NCI-H2081 treated with DMSO at 0.1 percent for 48 hours (cell line): ENCODE data around the gene MSI2.

Source experiments
- DNase-seq: peaks from one replicate; lab custom pipeline; 2025; lab: John Stamatoyannopoulos, UW

Gene MSI2

GRCh38 chr17:57541049-57541448 lies 284.7 kb downstream of the MSI2 start:
- no peak for DNase-seq

GRCh38 chr17:57541472-57542394 lies 285.4 kb downstream of the MSI2 start:
- no peak for DNase-seq

GRCh38 chr17:57542510-57542909 lies 286.2 kb downstream of the MSI2 start:
- DNase-seq, result no peak

- no peak for DNase-seq
Observed at GRCh38 chr17:57543230-57543629, 286.9 kb downstream of the MSI2 start.

- no peak for DNase-seq
Observed at GRCh38 chr17:57544401-57544800, 288.1 kb downstream of the MSI2 start.

GRCh38 chr17:57544834-57545463 lies 288.6 kb downstream of the MSI2 start:
- no peak for DNase-seq

GRCh38 chr17:57545731-57546342 lies 289.5 kb downstream of the MSI2 start:
- DNase-seq, result no peak

GRCh38 chr17:57548421-57549410 lies 292.4 kb downstream of the MSI2 start:
- no peak for DNase-seq

- DNase-seq, result no peak
Observed at GRCh38 chr17:57549468-57549867, 293.1 kb downstream of the MSI2 start.

- no peak for DNase-seq
Observed at GRCh38 chr17:57550016-57550415, 293.7 kb downstream of the MSI2 start.

- no peak for DNase-seq
Observed at GRCh38 chr17:57550668-57551315, 294.5 kb downstream of the MSI2 start.

GRCh38 chr17:57551321-57552079 lies 295.2 kb downstream of the MSI2 start:
- no peak for DNase-seq

- no peak for DNase-seq
Observed at GRCh38 chr17:57552114-57552624, 295.8 kb downstream of the MSI2 start.

- DNase-seq, result no peak
Observed at GRCh38 chr17:57553526-57553925, 297.2 kb downstream of the MSI2 start.

- DNase-seq, result no peak
Observed at GRCh38 chr17:57553991-57554825, 297.9 kb downstream of the MSI2 start.

GRCh38 chr17:57554826-57555635 lies 298.7 kb downstream of the MSI2 start:
- no peak for DNase-seq

GRCh38 chr17:57555636-57556175 lies 299.4 kb downstream of the MSI2 start:
- DNase-seq, result no peak

GRCh38 chr17:57556320-57556719 lies 300.0 kb downstream of the MSI2 start:
- DNase-seq, result no peak
